GM13976 (cell line): ENCODE results near the gene MSANTD1.

Experiments used
- DNase-seq: peaks from one replicate; pipeline ENCODE4 v3.0.0; 2012; ENCODE audit warnings: low spot score
- CTCF ChIP-seq: IDR thresholded peaks from 2 replicates; pipeline ENCODE4 v1.5.1; 2012; ENCODE audit warnings: borderline replicate concordance, mild to moderate bottlenecking; ENCODE audit not compliant: insufficient read depth; ENCODE audit errors: extremely low read depth, missing control alignments, control extremely low read depth
- in situ Hi-C: fragments of 300-500 bp; cut with MboI; formaldehyde crosslinking; loops from one replicate; pipeline ENCODE4 v1.12.0; 2022; ENCODE audit warnings: low sequenced_read_pairs, mixed read lengths, inconsistent platforms; ENCODE audit not compliant: unreplicated experiment

The MSANTD1 gene

GRCh38 chr4:3267576-3268394 is 18.8 kb downstream of the MSANTD1 start:
- no peak for TF ChIP-seq CTCF
- peak; percentile 15 for DNase-seq
- in situ Hi-C loops, result no loop called here

GRCh38 chr4:3268395-3269104 is 19.6 kb downstream of the MSANTD1 start:
- peak; percentile 15 for DNase-seq
- in situ Hi-C loops, result no loop called here
- no peak for TF ChIP-seq CTCF

GRCh38 chr4:3269105-3269927 is 20.4 kb downstream of the MSANTD1 start:
- peak; percentile 20 for DNase-seq
- TF ChIP-seq CTCF, result no peak
- in situ Hi-C loops, result no loop called here

GRCh38 chr4:3269991-3270611 is 21.1 kb downstream of the MSANTD1 start:
- no peak for TF ChIP-seq CTCF
- in situ Hi-C loops, result no loop called here
- DNase-seq, result peak; percentile 17

GRCh38 chr4:3271131-3271530 is 22.2 kb downstream of the MSANTD1 start:
- in situ Hi-C loops, result no loop called here
- no peak for TF ChIP-seq CTCF
- no peak for DNase-seq

- TF ChIP-seq CTCF, result no peak
- in situ Hi-C loops, result no loop called here
- no peak for DNase-seq
Measured at GRCh38 chr4:3276986-3277385, 28.0 kb downstream of the MSANTD1 start.
